ENCODE results near the gene TSC22D4.

Gene TSC22D4

DNA sequence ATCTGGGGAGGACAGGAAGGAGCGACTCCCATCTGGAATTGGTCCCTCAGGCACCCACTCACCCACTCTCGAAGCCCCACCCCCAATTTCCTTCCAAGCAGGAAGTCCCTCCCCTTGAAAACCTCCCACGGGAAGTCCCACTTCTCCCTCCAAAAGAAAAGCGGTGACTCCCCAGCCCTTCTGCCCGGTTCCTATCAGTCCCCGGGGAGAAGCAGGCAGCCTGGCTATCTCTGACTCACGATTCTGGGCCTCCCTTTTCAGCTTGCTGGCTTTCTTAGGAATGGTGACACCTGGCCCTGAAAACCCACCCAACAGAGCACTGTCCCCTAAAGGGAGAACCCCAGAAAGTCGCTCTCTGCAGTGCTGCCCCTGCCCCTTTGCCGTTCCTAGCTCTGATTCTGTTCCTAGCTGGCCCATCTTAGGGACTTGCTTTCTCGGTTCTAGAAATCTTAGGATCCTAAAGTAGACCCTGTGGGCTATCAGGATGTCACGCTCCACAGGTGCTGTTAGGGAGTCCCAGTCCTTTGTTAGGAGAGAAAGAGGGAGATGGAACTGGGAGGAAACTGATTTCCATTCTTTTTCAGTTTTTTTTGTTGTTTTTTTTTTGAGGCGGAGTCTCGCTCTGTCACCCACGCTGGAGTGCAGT is 6.0 kb downstream of the TSC22D4 start:
- no peak overlapping the region for H2AFZ ChIP-seq (ENCODE audit: low read depth, low read length)
- no peaks in the 10 kb centered on the region for H3K9me3 ChIP-seq (ENCODE audit: insufficient read depth, low read length)
- no peak overlapping the region for H3K9ac ChIP-seq (ENCODE audit: low read length)
- peaks cover 30% of the 10 kb centered on the region for H3K36me3 ChIP-seq (replicated peaks; ENCODE audit: low read depth, low read length)
- H3K27ac ChIP-seq (ENCODE audit: low read length): no peak overlapping the region
- H3K27me3 ChIP-seq (ENCODE audit: low read depth, low read length): no peaks in the 10 kb centered on the region
- H3K79me2 ChIP-seq (ENCODE audit: low read length): peaks cover 16% of the 10 kb centered on the region
- peaks cover 39% of the 10 kb centered on the region for H4K20me1 ChIP-seq (ENCODE audit: insufficient read depth, low read length)
- no peak overlapping the region for H3K4me3 ChIP-seq (ENCODE audit: low read length)
- TF ChIP-seq, protein P1, sequence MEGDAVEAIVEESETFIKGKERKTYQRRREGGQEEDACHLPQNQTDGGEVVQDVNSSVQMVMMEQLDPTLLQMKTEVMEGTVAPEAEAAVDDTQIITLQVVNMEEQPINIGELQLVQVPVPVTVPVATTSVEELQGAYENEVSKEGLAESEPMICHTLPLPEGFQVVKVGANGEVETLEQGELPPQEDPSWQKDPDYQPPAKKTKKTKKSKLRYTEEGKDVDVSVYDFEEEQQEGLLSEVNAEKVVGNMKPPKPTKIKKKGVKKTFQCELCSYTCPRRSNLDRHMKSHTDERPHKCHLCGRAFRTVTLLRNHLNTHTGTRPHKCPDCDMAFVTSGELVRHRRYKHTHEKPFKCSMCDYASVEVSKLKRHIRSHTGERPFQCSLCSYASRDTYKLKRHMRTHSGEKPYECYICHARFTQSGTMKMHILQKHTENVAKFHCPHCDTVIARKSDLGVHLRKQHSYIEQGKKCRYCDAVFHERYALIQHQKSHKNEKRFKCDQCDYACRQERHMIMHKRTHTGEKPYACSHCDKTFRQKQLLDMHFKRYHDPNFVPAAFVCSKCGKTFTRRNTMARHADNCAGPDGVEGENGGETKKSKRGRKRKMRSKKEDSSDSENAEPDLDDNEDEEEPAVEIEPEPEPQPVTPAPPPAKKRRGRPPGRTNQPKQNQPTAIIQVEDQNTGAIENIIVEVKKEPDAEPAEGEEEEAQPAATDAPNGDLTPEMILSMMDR (IDR thresholded peaks at IDR 0.05; ENCODE audit: low read depth, low read length): no peak
- no peak for TF ChIP-seq EZH2phosphoT487 (IDR thresholded peaks at IDR 0.05; ENCODE audit: low read depth)
- no peak overlapping the region for H3K4me2 ChIP-seq (ENCODE audit: low read length)
- H3K4me1 ChIP-seq (ENCODE audit: low read length): peaks cover 32% of the 10 kb centered on the region

DNA sequence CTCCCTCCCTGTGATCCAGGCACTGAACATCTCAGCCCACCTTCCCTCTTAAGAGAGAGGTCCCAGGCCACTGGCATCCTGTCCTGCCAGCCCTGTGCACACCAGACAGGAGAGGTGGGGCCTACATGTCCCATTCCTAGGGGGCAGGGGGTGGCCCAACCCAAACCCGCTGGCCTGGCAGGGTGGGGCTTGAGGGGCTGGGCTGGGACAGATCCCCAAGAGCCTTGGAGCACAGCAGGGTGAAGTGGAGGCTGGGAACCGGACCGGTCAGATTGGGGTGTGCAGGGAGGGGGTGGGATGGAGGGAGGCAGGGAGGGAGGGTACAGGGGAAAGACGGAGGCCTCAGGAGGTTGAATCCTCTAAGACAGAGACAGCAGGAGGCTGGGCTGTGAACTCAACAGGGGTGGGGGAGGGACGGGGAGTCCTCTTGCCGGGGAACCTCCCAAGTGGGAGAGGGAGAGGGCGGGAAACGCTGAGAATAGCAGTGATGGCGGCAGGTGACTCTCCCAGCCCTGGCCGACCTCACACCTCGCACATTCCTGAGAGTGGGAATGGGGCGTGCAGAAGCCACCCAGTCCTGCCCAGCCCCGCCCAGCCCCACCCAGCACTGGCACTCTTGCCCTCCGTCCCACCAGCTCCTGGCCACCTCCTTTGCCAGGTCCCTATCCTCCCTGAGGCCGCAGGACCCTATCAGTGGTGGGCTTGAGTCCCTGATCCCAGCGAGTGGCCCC is 6.7 kb downstream of the TSC22D4 start:
- H3K9me3 ChIP-seq (ENCODE audit: insufficient read depth, low read length): no peaks in the 10 kb centered on the region
- no peak overlapping the region for H3K27ac ChIP-seq (ENCODE audit: low read length)
- no peak overlapping the region for H3K9ac ChIP-seq (ENCODE audit: low read length)
- no peak for TF ChIP-seq EZH2phosphoT487 (IDR thresholded peaks at IDR 0.05; ENCODE audit: low read depth)
- TF ChIP-seq, protein P1 (IDR thresholded peaks at IDR 0.05; ENCODE audit: low read depth, low read length): no peak
- H3K4me1 ChIP-seq (ENCODE audit: low read length): peaks cover 28% of the 10 kb centered on the region
- peaks cover 30% of the 10 kb centered on the region for H3K36me3 ChIP-seq (replicated peaks; ENCODE audit: low read depth, low read length)
- no peak overlapping the region for H3K4me2 ChIP-seq (ENCODE audit: low read length)
- no peak overlapping the region for H2AFZ ChIP-seq (ENCODE audit: low read depth, low read length)
- peaks cover 34% of the 10 kb centered on the region for H4K20me1 ChIP-seq (ENCODE audit: insufficient read depth, low read length)
- no peaks in the 10 kb centered on the region for H3K27me3 ChIP-seq (ENCODE audit: low read depth, low read length)
- peaks cover 9% of the 10 kb centered on the region for H3K79me2 ChIP-seq (ENCODE audit: low read length)
- H3K4me3 ChIP-seq (ENCODE audit: low read length): no peak overlapping the region

DNA sequence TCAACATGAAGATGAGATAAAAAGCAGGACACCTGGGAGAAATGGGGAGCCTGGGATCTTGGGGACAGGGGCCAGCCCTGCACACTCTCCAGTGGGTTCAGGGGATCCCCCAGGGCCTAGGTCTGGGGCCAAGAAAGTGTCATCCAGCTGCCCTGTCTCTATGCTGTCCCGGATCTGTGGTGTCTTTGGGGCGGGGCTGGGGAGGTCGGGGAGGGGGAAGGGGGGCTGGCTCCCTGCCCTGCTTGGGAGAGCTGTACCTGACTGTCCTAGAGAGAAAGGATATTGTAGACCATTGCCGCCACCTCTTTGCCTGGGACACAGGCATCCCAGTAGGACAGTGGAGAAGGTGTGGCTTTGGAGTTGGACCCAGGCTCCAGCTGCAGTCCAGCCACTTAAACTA is 8.0 kb downstream of the TSC22D4 start:
- peaks cover 19% of the 10 kb centered on the region for H3K36me3 ChIP-seq (replicated peaks; ENCODE audit: low read depth, low read length)
- peaks cover 24% of the 10 kb centered on the region for H4K20me1 ChIP-seq (ENCODE audit: insufficient read depth, low read length)
- H3K27ac ChIP-seq (ENCODE audit: low read length): no peak overlapping the region
- no peaks in the 10 kb centered on the region for H3K9me3 ChIP-seq (ENCODE audit: insufficient read depth, low read length)
- H3K79me2 ChIP-seq (ENCODE audit: low read length): no peaks in the 10 kb centered on the region
- no peak overlapping the region for H3K4me3 ChIP-seq (ENCODE audit: low read length)
- H3K4me1 ChIP-seq (ENCODE audit: low read length): peaks cover 15% of the 10 kb centered on the region
- no peaks in the 10 kb centered on the region for H3K27me3 ChIP-seq (ENCODE audit: low read depth, low read length)
- H3K9ac ChIP-seq (ENCODE audit: low read length): no peak overlapping the region
- no peak overlapping the region for H3K4me2 ChIP-seq (ENCODE audit: low read length)
- H2AFZ ChIP-seq (ENCODE audit: low read depth, low read length): no peak overlapping the region
- TF ChIP-seq EZH2phosphoT487 (IDR thresholded peaks at IDR 0.05; ENCODE audit: low read depth): no peak
- TF ChIP-seq, protein P1 (IDR thresholded peaks at IDR 0.05; ENCODE audit: low read depth, low read length): no peak

DNA sequence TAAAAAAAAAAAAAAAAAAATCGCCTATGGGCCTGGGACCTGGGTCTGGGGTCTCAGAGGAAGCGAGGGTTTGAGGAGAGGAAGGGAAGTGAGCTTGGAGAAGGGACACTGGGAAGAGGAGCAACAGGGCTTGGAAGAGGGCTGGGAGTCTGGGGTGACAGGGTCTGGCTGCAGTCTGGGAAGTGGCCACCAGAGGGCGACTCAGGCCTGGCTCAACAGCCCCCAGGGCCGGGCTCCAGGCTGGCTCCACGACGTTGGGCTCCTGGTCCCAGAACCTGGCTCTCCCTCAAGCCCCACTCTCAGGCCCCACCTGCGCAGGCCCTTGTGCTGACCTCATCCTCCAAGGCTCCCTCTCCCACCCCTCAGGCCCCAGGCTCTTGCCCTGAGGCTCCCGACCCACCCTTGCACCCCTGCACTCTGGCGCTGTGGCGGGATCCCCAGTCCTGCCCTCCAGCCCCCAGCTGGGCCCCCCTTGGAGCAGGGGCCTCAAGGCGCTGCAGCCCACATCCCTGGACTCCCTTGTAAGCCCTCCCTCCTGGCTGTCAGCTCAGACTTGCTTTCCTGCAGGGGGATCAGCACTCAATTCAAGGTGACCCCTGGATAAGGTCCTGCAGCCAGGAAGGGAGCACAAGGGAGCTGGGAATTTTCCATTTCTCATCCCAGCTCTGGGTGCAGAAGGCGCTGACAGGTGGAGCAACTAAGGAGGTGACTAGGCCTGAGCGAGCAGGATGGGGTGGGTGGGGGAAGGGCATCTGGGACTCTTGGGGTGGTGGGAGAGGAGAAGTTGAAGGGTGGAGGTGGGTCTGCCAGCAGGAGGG is 9.6 kb downstream of the TSC22D4 start:
- Histone ChIP-seq H3K4me2 (ENCODE audit: low read length) (no peak overlapping the region), H3K27ac (ENCODE audit: low read length) (no peak overlapping the region), H3K79me2 (ENCODE audit: low read length) (no peaks in the 10 kb centered on the region), H3K9ac (ENCODE audit: low read length) (no peak overlapping the region), H3K4me1 (ENCODE audit: low read length) (peaks cover 6% of the 10 kb centered on the region), H3K4me3 (ENCODE audit: low read length) (no peak overlapping the region), H4K20me1 (ENCODE audit: insufficient read depth, low read length) (peaks cover 15% of the 10 kb centered on the region), H2AFZ (ENCODE audit: low read depth, low read length) (no peak overlapping the region), H3K9me3 (ENCODE audit: insufficient read depth, low read length) (no peaks in the 10 kb centered on the region), H3K27me3 (ENCODE audit: low read depth, low read length) (no peaks in the 10 kb centered on the region), H3K36me3 (replicated peaks; ENCODE audit: low read depth, low read length) (peaks cover 19% of the 10 kb centered on the region)
- TF ChIP-seq EZH2phosphoT487 (IDR thresholded peaks at IDR 0.05; ENCODE audit: low read depth): no peak
- TF ChIP-seq, protein P1 (IDR thresholded peaks at IDR 0.05; ENCODE audit: low read depth, low read length): peak; percentile 86
